Activated CD8-positive, alpha-beta memory T cell treated with anti-CD3 and anti-CD28 coated beads, Interleukin-2, amount 50 U/mL, for 24 hours (primary cell): ENCODE data around the gene KIF11.
A peak's percentile ranks its signal among the peaks of the same experiment; 100 is the strongest.
"Not testable (repeated sequence)": the region's sequence is repeated elsewhere in the genome, so short reads cannot be mapped to it uniquely, and the experiment has no call there.

Experiments
- DNase-seq: peaks from one replicate; pipeline ENCODE4 v3.0.0-alpha.2; 2020; ENCODE audit errors: extremely low read depth

The KIF11 gene

DNA sequence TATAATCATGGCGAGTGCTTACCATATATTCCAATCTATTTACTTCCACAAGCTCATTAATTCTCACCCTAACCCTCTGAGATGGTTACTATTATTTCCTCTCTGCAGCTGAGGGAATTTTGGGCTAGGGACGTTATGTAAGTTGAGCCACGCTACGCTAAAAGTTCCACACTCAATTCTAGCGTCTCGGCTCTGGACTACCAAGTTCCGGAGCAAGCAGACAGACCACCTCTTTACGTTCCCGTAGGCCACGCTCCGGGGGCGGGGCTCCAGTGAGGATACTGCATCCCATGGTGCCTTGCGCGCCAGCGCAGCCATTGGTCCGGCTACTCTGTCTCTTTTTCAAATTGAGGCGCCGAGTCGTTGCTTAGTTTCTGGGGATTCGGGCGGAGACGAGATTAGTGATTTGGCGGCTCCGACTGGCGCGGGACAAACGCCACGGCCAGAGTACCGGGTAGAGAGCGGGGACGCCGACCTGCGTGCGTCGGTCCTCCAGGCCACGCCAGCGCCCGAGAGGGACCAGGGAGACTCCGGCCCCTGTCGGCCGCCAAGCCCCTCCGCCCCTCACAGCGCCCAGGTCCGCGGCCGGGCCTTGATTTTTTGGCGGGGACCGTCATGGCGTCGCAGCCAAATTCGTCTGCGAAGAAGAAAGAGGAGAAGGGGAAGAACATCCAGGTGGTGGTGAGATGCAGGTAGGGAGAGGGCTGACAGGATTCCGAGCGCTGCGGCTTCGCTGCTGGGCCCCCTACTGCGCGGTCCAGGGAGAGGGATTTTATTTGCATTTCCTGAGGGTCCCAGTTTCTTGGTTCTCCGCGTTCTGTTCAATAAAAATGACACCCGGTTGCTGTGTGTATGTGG is at the start of gene KIF11:
Gene KIF11, plus strand, starts transcription at position 370 of the 858 bp plus-strand sequence. Its CDS starts 246 bp downstream, at position 616.
- peak; percentile 97 for DNase-seq

DNA sequence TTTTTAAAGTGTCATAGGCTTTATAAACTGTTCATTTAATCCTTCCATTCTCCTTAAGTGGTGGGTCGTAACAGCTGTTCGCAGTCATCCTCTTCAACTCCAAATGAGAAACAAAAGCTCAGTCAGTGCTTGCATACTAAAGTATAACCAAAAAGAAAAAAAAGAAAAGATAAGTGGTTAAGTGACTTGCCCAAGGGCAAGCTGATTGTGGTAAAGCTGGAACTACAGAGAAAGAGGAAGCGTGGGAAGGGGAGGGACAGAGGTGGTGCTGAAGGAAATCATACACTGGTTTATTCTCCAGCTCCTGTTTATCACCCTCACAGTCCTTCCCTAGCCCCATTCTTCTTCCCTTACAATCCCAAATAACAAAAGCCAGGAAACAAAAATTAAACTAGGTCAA is 48.6 kb upstream of the KIF11 start:
- no peak for DNase-seq

DNA sequence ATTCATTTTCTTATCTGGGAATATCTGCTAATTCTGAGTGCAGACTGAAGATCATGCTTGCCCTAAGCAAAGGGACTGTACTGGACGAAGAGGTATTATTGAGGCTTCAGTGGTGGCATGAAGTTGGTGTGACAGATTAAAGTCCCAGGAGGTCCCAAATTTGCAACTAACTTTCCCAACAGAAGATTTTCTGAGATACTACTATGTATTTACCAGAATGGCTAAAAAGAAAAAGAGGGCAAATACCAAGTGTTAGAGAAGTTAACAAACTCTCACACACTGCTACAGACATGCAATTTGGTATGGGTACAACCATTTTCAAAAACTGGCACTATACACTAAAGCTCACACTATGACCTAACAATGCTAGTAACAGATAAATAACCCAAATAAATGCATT is 47.4 kb upstream of the KIF11 start:
- DNase-seq, result no peak

DNA sequence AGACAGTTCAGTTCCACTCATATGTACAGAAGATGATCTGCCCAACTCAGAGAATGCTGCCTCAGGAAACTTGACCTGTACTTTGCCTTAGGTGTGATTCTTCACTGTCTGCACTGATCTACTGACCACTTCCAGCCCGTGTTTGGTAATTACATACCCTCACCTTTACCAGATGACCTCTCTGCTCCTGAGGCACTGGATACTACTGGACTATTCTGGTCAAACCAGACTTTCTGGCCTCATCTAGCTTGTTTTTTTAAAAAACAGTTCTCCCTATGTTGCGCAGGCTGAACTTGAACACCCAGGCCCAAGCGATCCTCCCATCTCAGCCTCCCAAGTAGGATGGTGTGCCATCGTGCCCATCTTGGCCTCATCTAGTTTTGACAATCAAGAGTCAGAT is 45.3 kb upstream of the KIF11 start:
- no peak for DNase-seq

DNA sequence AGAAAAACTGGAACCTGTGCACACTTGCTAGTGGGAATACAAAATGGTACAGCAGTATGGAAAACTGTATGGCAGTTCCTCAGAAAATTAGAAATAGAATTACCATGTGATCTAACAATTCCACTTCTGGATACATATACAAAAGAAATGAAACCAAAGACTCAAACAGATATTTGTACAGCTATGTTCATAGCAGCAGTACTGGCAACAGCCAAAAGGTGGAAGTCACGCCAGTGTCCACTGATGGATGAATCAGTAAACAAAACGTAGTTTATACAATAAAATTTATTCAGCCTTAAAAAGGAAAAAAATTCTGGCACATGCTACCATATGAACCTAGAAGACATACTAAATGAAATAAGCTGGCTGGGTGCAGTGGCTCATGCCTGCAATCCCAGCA is 42.0 kb upstream of the KIF11 start:
- DNase-seq, result no peak

DNA sequence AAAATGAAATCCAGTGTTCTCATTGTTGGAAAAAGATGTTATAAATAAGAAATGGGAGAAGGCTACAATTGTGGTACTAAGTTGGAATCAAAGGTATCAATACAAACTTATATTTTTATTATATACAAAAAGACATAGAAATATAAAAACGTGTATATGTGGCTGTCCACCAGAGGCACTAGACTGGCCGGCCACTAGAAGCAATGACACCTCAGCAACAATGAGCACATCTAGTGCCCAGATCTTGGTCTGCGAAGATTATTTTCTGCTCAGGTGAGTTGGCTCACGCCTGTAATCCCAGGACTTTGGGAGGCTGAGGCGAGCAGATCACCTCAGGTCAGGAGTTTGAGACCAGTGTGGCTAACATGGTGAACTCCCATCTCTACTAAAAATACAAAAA is 40.6 kb upstream of the KIF11 start:
- DNase-seq, result no peak

DNA sequence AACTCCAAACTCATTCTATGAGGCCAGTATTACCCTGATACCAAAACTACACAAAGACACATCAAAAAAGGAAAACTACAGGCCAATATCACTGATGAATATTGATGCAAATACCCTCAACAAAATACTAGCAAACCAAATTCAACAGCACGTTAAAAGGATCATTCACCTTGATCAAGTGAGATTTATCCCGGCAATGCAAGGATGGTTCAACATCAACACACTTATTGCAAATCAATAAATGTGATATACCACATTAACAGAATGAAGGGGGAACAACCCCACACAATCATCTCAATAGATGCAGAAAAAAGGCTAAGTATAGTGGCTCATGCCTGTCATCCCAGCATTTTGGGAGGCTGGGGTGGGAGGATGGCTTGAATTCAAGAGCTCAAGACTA is 39.0 kb upstream of the KIF11 start:
- no peak for DNase-seq

DNA sequence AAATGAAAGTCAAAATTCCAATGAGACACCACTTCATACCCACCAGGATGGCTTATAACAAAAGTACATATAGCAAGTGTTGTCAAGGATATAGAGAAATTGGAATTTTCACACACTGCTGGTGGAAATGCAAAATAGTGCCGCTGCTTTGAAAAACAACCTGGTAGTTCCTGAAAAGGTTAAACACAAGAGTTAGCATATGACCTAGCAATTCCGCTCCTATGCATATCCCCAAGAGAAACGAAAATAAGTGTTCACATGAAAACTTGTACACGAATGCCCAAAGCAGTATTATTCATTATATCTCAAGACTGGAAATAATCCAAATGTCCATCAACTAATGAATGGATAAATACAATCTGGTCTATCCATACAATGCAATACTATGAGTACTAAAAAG is 33.9 kb upstream of the KIF11 start:
- DNase-seq, result no peak

DNA sequence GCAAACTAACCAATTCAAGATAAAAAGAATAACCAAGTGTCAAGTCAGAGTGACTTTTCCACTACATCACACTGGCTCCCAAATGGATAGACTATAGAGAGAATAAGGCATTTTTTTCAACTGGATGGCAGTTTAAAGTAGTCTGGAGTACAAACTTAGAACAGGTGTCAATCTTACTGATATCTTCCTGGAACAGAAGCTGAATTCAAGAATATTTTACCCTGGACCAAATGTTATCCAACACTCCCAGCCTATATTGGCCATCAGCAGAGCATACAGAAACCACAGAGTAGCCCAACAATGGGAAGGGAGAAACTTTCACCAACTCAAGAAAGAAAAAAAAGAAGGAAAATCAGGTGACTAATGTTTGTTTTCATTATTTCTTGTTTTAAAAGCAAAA is 30.5 kb upstream of the KIF11 start:
- DNase-seq, result no peak

DNA sequence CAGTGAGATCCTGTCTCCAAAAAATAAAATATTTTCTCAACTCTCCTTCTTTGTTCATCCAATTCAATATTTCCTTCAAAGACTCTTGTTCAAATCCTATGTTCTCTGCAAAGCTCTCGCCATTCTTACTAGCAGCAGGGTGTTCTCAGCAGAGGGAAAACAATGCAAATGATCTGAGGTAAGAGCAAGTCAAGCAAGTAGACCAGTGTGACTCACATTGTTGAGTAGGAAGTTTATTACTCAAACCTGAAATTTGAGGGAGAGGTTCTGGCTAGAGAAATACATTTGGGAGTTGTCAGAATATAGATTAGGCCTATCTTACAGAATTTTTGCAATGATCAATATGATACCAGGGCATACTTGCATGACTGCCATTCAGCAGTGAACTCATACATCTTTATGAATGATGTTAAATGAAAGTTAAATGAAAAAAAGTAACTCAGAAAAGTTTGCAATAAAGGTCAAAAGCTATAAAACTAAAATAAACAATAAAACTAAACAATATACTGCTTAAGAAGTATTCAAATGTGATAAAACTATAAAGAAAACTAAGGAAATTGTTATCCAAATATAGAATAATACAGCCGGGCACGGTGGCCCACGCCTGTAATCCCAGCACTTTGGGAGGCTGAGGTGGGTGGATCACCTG is 24.9 kb upstream of the KIF11 start:
- DNase-seq, result no peak

DNA sequence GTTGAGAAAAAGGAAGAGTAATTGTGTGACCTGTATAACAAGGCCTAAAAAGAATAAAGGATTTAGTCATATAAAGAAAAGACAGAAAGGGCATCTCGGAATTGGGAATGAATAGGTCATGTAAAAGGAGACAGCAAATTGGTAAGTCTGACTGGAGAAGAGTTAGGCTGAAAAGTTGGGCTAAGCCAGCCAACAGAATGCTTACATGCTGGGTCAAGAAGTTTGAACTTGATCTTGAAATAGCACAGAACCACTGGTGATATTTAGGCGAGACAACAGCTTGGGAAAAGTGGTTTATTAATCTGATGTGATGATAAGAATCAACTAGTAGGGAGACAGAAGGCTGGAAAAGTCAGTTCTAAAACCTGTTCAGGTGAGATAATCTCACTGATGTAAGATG is 23.9 kb upstream of the KIF11 start:
- no peak for DNase-seq

DNA sequence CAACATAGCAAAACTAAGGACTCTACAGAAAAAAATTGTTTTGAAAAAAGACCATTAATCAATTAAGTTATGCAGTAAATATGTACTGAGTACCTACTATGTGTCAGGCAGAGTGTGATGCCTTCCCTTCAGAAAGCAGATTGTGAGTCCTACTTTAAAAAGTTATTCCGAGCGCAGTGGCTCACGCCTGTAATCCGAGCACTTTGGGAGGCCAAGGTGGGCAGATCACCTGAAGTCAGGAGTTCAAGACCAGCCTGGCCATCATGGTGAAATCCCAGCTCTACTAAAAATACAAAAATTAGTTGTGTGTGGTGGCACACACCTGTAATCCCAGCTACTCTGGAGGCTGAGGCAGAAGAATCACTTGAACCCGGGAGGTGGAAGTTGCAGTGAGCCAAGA is 23.3 kb upstream of the KIF11 start:
- DNase-seq, result not testable (repeated sequence)

DNA sequence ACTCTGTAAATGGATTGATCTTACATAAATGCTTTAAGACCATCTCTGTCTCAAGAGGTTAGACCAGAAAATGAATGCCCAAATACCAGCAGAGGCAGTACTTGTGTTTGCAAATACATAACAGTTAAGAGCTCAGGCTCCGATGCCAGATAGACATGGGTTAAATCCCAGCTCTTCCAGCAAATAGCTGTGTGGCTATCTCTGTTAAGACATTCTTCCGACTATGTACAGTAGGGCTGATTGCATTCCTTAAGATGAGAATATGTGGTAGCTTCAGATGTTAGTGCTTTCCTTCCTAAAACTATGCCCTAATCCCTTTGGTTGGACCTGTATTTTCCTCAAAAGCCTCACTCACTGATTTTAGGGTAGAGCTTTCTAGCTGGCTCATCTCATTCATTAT is 21.3 kb upstream of the KIF11 start:
- no peak for DNase-seq

DNA sequence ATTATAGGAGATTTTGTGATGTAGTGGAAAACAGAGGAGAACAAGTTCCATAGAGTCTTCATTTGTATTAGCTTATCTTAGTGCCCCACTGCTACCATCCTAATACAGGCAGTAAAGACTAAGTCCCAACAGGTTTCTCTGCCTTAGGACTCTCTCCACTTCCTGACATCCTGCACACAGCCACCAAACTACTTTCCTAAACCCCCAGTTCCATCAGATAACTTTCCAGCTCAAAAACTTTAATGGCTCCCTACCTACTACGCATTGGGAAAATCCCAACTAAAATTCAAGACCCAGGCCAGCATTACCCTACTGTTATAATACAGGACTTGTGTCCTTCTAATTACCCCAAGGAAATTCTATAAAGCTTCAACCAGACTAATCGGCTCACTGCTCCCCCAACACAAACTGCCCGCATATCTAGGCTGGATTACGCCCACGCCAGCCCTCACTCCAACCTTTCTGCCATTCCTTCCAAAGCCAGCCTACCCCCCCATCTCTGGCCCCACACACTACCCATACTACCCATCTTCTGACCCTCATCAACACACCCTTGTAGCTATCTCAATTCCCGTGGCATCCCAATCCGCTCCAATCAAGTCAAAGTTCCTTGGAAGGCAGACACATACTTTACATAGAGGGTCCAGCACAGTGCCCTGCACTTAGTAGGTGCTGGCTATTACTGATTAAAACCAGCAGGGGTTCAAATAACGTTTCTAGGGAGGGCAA is 20.4 kb upstream of the KIF11 start:
- no peak for DNase-seq

DNA sequence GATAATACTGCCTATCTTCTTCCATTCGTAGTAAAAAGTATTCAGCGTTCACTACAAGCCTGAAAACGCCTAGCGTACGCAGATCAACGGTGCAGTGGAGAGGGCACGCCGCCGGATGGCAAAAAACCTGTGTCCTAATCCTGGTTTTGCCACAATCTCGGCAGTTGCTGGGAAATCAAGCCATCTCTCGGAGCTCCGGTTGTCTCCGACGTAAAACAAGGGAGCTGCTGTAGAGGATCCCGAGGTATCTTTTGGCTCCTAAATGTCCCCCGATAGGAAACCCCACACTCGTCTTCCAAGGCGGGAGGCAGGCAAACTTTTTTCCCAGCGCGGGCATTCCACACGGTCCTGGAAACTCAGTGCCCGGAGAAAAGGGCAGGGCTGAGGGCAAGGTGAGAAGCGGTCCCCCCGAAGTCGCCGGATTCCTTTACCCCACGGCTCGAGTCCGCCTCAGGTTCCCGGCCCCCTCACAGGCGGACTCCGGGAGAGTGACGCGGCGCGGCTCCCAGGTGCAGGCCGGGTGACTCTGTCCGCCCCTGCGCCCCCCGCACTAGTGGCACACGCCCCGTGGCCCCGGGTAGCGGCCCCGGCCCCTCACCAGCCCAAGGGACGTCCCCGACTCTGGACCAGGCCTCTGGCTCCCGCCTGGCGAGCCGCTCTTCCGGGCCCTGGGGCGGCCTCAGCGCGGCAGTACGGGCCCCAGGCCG is 19.7 kb upstream of the KIF11 start:
- no peak for DNase-seq

DNA sequence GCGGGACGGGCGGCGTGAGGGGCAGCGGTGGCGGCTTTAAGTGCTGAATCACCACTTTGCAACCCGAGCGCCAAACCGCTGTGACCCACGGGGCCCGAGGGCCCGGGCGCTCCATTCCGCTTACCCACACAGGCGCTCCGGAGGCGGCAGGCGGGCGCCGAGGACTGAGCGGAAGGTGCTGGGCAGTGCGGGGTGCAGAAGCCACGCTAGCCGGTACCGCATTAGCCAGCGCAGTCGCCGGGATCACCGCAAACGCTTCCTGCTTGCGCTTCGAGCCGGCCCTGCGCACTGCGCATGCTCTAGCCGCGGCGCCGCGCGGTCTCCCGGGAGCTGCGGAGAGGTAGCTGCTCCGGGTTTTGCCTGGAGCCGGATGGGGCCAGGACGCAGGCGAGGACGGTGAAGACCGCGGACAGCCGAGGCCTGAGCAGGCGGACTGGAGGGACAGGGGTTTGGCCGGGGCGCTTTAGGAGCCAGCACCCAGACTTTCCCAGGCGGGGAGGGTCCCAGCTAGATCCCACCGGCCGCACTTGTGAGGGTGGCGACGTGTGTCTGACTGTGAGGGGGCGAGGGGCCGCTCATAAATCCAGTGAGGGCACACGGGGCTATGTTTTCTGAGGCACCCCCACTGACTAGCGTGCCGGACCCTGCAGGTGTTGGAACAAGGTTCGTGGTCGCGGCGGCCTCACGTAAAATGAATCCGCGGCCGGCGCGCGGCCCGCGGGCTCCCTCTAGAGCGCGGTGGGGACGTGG is 19.0 kb upstream of the KIF11 start, which contains the start of gene IDE:
Gene IDE, minus strand, starts transcription at position 296 of the 750 bp plus-strand sequence. Its CDS starts 74 bp downstream, at position 222.
- DNase-seq, result peak; percentile 44

DNA sequence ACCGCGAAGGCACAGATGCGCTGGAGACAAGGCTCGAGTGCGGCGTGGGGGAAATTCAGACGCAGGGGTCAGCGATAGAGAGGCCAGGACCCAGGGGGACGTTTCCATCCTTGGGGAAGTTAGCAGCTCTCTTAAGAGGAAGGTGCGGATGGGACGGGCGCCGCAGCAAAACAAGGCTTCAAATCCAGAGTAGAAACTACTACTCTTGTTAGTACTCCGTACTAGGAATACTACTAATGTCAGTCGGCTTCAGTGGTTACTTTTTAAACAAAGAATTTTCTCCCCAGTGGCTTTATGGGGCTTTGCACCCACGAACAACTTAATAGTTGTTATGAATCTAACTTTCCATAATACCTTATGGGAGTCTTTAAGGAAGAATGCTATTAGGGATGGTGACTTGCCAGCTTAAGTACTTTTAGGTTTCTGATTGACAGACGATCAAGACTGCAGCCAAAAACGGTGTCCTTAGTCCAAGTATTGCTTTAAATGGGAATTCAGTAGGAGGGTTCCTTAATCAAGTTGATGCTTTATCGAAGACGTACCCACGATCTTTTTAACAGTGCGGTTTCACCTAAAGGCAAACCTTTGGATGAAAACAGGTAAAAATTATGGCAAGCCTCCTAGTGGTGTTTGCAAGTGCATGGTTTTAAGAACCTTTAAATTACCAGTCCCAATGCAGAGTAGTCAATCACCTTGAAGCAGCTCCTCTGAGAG is 18.2 kb upstream of the KIF11 start:
- DNase-seq, result no peak

DNA sequence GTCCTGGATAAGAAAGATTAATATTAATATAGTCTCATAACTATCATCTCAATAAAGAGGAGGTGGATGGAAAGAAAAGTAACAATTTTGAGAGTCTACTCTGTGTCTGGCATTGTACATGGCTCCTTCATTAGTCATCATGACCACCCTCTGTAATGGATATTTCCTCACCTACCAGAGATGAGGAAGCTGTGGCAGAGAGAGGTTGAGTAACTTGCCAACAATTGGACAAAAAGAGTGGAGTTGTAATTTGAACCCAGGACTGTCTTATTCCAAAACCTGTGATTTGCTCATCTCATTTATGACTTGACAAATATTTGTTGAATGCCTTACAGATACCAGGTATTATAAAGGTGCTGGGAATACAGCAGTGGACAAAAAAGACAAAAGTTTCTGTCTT is 17.0 kb upstream of the KIF11 start:
- DNase-seq, result no peak

DNA sequence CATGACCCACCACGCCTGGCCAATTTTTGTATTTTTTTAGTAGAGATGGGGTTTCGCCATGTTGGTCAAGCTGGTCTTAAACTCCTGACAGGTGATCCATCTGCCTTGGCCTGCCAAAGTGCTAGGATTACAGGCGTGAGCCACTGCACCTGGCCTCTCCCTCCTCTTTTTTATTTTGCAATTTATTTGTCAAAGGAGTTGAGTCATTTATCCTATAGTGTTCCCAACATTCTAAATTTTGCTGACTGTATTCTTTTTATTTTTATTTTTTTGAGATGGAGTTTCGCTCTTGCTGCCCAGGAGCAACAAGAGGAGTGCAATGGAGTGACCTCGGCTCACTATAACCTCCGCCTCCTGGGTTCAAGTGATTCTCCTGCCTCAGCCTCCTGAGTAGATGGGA is 10.6 kb upstream of the KIF11 start:
- not testable (repeated sequence) for DNase-seq
